Neural cell (in vitro differentiated cells): Measurements from ENCODE around the gene CHN1. TPM values are rescaled to one million over a fixed set of nuclear protein-coding genes. Genes with fewer than 3 reads are reported as not detected.

Source experiments
- H2AFZ ChIP-seq: fragments of 200-600, 300-800 bp; sonication (generic), shearing (Covaris generic); 2 replicates; pipeline ENCODE4 v1.6.0; 2014; ENCODE audit warnings: low read depth, mild to moderate bottlenecking, antibody characterized with exemption, low read length, moderate library complexity
- H3F3A ChIP-seq: fragments of 200-600 bp; shearing (Covaris generic); 2 replicates; pipeline ENCODE4 v1.6.1; 2016; ENCODE audit warnings: mild to moderate bottlenecking, moderate library complexity, mixed read lengths, antibody characterized with exemption, low read length; ENCODE audit not compliant: insufficient read depth, poor library complexity, severe bottlenecking
- H3K27ac ChIP-seq: fragments of 200-600, 300-800 bp; sonication (generic), shearing (Covaris generic); 2 replicates; pipeline ENCODE4 v1.5.1; 2014; ENCODE audit warnings: mild to moderate bottlenecking, low read length, moderate library complexity
- H3K27me3 ChIP-seq: fragments of 300-800, 200-600 bp; sonication (generic), shearing (Covaris generic); 2 replicates; pipeline ENCODE4 v1.6.0; 2014; ENCODE audit warnings: mild to moderate bottlenecking, low read depth, low read length, moderate library complexity; ENCODE audit not compliant: insufficient read depth
- H3K36me3 ChIP-seq: fragments of 300-800, 200-600 bp; sonication (generic), shearing (Covaris generic); 2 replicates; pipeline ENCODE4 v1.5.1; 2014; ENCODE audit warnings: mild to moderate bottlenecking, antibody characterized with exemption, low read length, moderate library complexity; ENCODE audit not compliant: insufficient read depth
- H3K4me2 ChIP-seq: fragments of 300-800, 200-600 bp; sonication (generic), shearing (Covaris generic); 2 replicates; pipeline ENCODE4 v1.6.0; 2014; ENCODE audit warnings: mild to moderate bottlenecking, low read length
- H3K4me3 ChIP-seq: fragments of 300-800, 200-600 bp; sonication (generic), shearing (Covaris generic); 2 replicates; pipeline ENCODE4 v1.5.1; 2014; ENCODE audit warnings: mild to moderate bottlenecking, low read length, moderate library complexity
- H3K79me2 ChIP-seq: fragments of 200-600 bp; shearing (Covaris generic); replicated peaks from 2 replicates; pipeline ENCODE4 v1.6.0; 2014; ENCODE audit warnings: mild to moderate bottlenecking, low read length, moderate library complexity; ENCODE audit not compliant: insufficient read depth
- H3K9ac ChIP-seq: fragments of 300-800, 200-600 bp; sonication (generic), shearing (Covaris generic); 2 replicates; pipeline ENCODE4 v1.6.1; 2016; ENCODE audit warnings: mild to moderate bottlenecking, low read length, mixed read lengths
- H3K9me2 ChIP-seq: fragments of 200-600 bp; shearing (Covaris generic); 2 replicates; pipeline ENCODE4 v1.6.1; 2016; ENCODE audit warnings: mild to moderate bottlenecking, low read length, mixed read lengths; ENCODE audit not compliant: insufficient read depth
- H3K9me3 ChIP-seq: fragments of 200-600, 300-800 bp; sonication (generic), shearing (Covaris generic); 2 replicates; pipeline ENCODE4 v1.6.1; 2016; ENCODE audit warnings: mild to moderate bottlenecking, mixed run types, low read length, moderate library complexity, mixed read lengths
- H4K20me1 ChIP-seq: fragments of 200-600 bp; shearing (Covaris generic); 2 replicates; pipeline ENCODE4 v1.6.1; 2016; ENCODE audit warnings: mild to moderate bottlenecking, mixed run types; ENCODE audit not compliant: insufficient read depth
- CTCF ChIP-seq: fragments of 450-650 bp; IDR thresholded peaks from 2 replicates; pipeline ENCODE4 v1.5.1; 2014; ENCODE audit warnings: antibody characterized with exemption, mild to moderate bottlenecking, moderate library complexity; ENCODE audit not compliant: poor library complexity, severe bottlenecking
- EP300 ChIP-seq: fragments of 450-650 bp; conservative IDR thresholded peaks from 2 replicates; pipeline ENCODE4 v1.6.1; 2014; ENCODE audit warnings: antibody characterized with exemption, mild to moderate bottlenecking, moderate library complexity; ENCODE audit not compliant: poor library complexity, severe bottlenecking
- EZH2 ChIP-seq: fragments of 200-600, 300-800 bp; shearing (Covaris generic), sonication (generic); IDR thresholded peaks from 2 replicates; pipeline ENCODE4 v1.6.1; 2014; ENCODE audit warnings: antibody characterized with exemption, low read length, borderline replicate concordance, mild to moderate bottlenecking; ENCODE audit not compliant: insufficient read depth, poor library complexity, severe bottlenecking
- MXI1 ChIP-seq: fragments of 450-650 bp; conservative IDR thresholded peaks from 2 replicates; pipeline ENCODE4 v1.6.1; 2014; ENCODE audit warnings: antibody characterized with exemption, mild to moderate bottlenecking; ENCODE audit not compliant: poor library complexity, severe bottlenecking
- POLR2AphosphoS5 ChIP-seq: IDR thresholded peaks from 2 replicates; pipeline ENCODE4 v1.6.1; 2012
- RAD21 ChIP-seq: fragments of 450-650 bp; conservative IDR thresholded peaks from 2 replicates; pipeline ENCODE4 v1.6.1; 2014; ENCODE audit warnings: antibody characterized with exemption, mild to moderate bottlenecking, moderate library complexity
- SMC3 ChIP-seq: fragments of 450-650 bp; conservative IDR thresholded peaks from 2 replicates; pipeline ENCODE4 v1.6.1; 2014; ENCODE audit warnings: antibody characterized with exemption, mild to moderate bottlenecking, moderate library complexity; ENCODE audit not compliant: poor library complexity
- TAF1 ChIP-seq: IDR thresholded peaks from 2 replicates; pipeline ENCODE4 v1.6.1; 2012; ENCODE audit warnings: low read depth
- polyA plus RNA-seq: library from polyadenylated mRNA; depleted of rRNA; stranded (reverse); fragments of >200 nt; gene quantifications from 2 replicates; pipeline ENCODE4 v1.2.3, GENCODE V29; 2014
- TF ChIP-seq, protein P1 (sequence below): IDR thresholded peaks from 2 replicates; pipeline ENCODE4 v1.6.1; 2012; ENCODE audit warnings: borderline replicate concordance

Gene CHN1
- polyA plus RNA-seq, 1 donor from 2014 or later, result 133 TPM

GRCh38 chr2:174974131-174974530, 31.1 kb downstream of the CHN1 start:
- H3K27ac ChIP-seq, result no peak overlapping the region
- no peak for TF ChIP-seq POLR2AphosphoS5
- no peak for TF ChIP-seq EZH2
- no peak for TF ChIP-seq MXI1
- no peak for TF ChIP-seq EP300
- TF ChIP-seq SMC3, result no peak
- TF ChIP-seq, protein P1, sequence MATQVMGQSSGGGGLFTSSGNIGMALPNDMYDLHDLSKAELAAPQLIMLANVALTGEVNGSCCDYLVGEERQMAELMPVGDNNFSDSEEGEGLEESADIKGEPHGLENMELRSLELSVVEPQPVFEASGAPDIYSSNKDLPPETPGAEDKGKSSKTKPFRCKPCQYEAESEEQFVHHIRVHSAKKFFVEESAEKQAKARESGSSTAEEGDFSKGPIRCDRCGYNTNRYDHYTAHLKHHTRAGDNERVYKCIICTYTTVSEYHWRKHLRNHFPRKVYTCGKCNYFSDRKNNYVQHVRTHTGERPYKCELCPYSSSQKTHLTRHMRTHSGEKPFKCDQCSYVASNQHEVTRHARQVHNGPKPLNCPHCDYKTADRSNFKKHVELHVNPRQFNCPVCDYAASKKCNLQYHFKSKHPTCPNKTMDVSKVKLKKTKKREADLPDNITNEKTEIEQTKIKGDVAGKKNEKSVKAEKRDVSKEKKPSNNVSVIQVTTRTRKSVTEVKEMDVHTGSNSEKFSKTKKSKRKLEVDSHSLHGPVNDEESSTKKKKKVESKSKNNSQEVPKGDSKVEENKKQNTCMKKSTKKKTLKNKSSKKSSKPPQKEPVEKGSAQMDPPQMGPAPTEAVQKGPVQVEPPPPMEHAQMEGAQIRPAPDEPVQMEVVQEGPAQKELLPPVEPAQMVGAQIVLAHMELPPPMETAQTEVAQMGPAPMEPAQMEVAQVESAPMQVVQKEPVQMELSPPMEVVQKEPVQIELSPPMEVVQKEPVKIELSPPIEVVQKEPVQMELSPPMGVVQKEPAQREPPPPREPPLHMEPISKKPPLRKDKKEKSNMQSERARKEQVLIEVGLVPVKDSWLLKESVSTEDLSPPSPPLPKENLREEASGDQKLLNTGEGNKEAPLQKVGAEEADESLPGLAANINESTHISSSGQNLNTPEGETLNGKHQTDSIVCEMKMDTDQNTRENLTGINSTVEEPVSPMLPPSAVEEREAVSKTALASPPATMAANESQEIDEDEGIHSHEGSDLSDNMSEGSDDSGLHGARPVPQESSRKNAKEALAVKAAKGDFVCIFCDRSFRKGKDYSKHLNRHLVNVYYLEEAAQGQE, result no peak
- TF ChIP-seq CTCF, result no peak
- TF ChIP-seq RAD21, result no peak
- no peak for TF ChIP-seq TAF1
- peaks cover 4% of the 10 kb centered on the region for H3K36me3 ChIP-seq
- H3K4me3 ChIP-seq, result no peak overlapping the region
- H3K9me2 ChIP-seq, result no peaks in the 10 kb centered on the region
- peaks cover 82% of the 10 kb centered on the region for H3K79me2 ChIP-seq
- H3K4me2 ChIP-seq, result no peak overlapping the region
- no peak overlapping the region for H2AFZ ChIP-seq
- no peaks in the 10 kb centered on the region for H3K9me3 ChIP-seq
- no peaks in the 10 kb centered on the region for H3F3A ChIP-seq
- H4K20me1 ChIP-seq, result no peaks in the 10 kb centered on the region
- no peaks in the 10 kb centered on the region for H3K27me3 ChIP-seq
- no peak overlapping the region for H3K9ac ChIP-seq

GRCh38 chr2:174972924-174973323, 32.3 kb downstream of the CHN1 start:
- no peaks in the 10 kb centered on the region for H4K20me1 ChIP-seq
- H2AFZ ChIP-seq, result no peak overlapping the region
- H3K9me2 ChIP-seq, result no peaks in the 10 kb centered on the region
- no peak overlapping the region for H3K4me2 ChIP-seq
- peaks cover 77% of the 10 kb centered on the region for H3K79me2 ChIP-seq
- H3K4me3 ChIP-seq, result no peak overlapping the region
- H3K9me3 ChIP-seq, result no peaks in the 10 kb centered on the region
- TF ChIP-seq EZH2, result no peak
- TF ChIP-seq, protein P1, result no peak
- no peak for TF ChIP-seq EP300
- no peak for TF ChIP-seq MXI1
- no peak for TF ChIP-seq TAF1
- no peak for TF ChIP-seq SMC3
- no peak for TF ChIP-seq RAD21
- no peak for TF ChIP-seq CTCF
- no peak for TF ChIP-seq POLR2AphosphoS5
- no peaks in the 10 kb centered on the region for H3F3A ChIP-seq
- no peak overlapping the region for H3K9ac ChIP-seq
- no peaks in the 10 kb centered on the region for H3K27me3 ChIP-seq
- peaks cover 4% of the 10 kb centered on the region for H3K36me3 ChIP-seq
- H3K27ac ChIP-seq, result no peak overlapping the region
